Effector memory CD4-positive, alpha-beta T cell (primary cell): ENCODE results near the gene COMTD1.
A peak's percentile ranks its signal among the peaks of the same experiment; 100 is the strongest.

Source experiments
- DNase-seq, 3 donors: peaks; one replicate each; pipeline ENCODE4 v3.0.0-alpha.2; 2020
- H3K27ac ChIP-seq: 2 replicates; pipeline ENCODE4 v1.7.0; 2013; ENCODE audit warnings: mild to moderate bottlenecking, low read length, moderate library complexity; ENCODE audit not compliant: insufficient read depth, poor library complexity, severe bottlenecking
- H3K27me3 ChIP-seq: replicated peaks from 2 replicates; pipeline ENCODE4 v1.7.0; 2013; ENCODE audit warnings: mild to moderate bottlenecking, low read length; ENCODE audit not compliant: insufficient read depth, control insufficient read depth, poor library complexity, severe bottlenecking
- H3K36me3 ChIP-seq: 2 replicates; pipeline ENCODE4 v1.7.0; 2013; ENCODE audit warnings: mild to moderate bottlenecking, low read length, moderate library complexity; ENCODE audit not compliant: control insufficient read depth, insufficient read depth
- H3K4me1 ChIP-seq: 2 replicates; pipeline ENCODE4 v1.7.0; 2013; ENCODE audit warnings: low read length, mild to moderate bottlenecking; ENCODE audit not compliant: control insufficient read depth, insufficient read depth, poor library complexity, severe bottlenecking
- H3K4me3 ChIP-seq: 2 replicates; pipeline ENCODE4 v1.7.0; 2013; ENCODE audit warnings: low read length, low read depth, mild to moderate bottlenecking; ENCODE audit not compliant: insufficient read depth, poor library complexity, severe bottlenecking
- H3K9me3 ChIP-seq: 2 replicates; pipeline ENCODE4 v1.7.0; 2013; ENCODE audit warnings: mild to moderate bottlenecking, low read length, moderate library complexity; ENCODE audit not compliant: control insufficient read depth

The COMTD1 gene

DNA sequence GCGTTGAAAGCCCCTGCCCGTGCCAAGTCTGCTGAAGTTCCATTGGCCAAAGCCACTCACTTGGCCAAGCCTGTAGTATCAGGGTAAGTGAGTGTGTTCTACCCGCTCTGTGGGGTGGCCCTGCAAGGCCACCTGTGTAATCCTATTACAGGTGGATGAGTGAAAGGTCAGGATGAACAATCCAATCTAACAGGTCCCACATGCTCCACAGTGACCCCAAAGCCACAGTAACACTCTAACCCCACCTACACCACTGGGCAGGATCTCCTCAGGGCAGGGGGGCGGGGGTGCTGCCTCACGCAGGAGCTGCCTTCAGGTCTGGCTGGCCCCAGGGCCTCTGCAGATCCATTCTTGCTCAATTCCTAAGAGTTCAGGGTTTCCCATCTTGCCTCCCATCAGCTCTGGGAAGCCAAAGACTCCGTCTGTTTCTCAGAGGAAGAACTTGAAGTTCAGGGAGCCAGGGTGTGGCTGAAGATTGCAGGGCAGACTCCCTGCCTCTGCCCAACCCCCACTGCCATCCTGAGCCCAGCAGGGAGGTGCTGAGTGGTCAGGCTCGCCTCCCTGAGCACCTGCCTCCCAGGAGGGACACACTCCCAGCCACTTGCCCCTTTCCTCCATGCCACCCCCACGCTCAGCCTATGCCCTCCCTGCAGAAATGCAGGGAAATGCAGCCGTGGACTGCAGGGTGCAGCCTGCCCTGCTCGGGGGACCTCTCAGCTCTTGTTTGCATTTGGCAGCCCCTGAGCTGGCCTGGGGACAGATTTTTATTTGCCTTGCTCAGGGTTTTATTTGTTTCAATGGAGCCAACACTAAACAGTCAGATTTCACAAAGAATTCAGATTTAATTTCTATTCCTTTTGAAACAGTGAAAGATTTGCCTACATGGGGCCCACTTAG lies 9.8 kb upstream of the COMTD1 start:
- Histone ChIP-seq H3K4me3 (no peak overlapping the region), H3K9me3 (no peaks in the 10 kb centered on the region), H3K36me3 (no peaks in the 10 kb centered on the region), H3K4me1 (no peaks in the 10 kb centered on the region), H3K27ac (no peak overlapping the region), H3K27me3 (no peaks in the 10 kb centered on the region)
- no peak for DNase-seq

DNA sequence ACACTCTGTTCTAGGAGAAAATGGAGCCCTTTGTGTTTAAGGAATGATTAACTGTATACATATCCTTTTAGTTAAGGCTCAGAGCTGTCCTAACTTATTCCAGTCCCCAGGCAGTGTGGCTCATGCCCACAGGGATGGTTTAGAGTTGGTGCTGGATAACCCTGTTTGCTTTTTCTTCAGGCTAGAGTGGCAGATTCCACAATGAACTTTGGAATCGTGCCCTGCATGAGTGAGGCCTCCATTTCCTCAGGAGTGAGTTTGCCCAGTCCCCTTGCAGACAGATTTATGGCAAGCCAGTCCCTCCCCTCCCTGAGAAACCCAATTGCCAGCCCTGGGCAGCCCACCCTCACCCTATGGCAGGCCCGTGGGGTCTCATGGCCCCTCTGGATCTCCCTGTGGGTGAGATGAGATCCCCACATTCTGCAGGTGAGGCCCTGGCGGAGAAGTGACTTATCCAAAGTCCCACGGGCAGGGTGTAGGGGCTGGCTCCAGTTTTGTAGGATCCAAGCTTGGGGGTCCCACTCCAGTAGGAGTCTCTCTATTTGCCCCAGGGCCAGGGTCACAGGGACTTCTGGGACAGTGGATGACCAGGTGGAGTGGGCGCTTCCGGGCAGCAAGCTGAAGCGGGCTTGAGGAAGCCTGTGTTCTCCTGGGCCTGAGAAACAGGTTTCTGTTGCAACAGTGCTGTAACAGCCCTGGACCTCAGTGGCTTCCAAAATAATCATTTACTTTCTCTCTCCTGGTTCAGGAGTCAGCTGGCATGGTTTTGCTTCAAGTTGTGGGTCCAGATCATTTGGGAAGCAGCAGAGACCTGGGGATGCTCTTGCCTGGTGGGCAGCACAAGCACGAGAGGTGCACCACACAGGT lies 9.0 kb upstream of the COMTD1 start:
- H3K4me1 ChIP-seq: no peaks in the 10 kb centered on the region
- H3K4me3 ChIP-seq: no peak overlapping the region
- no peaks in the 10 kb centered on the region for H3K27me3 ChIP-seq
- H3K27ac ChIP-seq: no peak overlapping the region
- H3K36me3 ChIP-seq: no peaks in the 10 kb centered on the region
- H3K9me3 ChIP-seq: no peaks in the 10 kb centered on the region
- DNase-seq: no peak

DNA sequence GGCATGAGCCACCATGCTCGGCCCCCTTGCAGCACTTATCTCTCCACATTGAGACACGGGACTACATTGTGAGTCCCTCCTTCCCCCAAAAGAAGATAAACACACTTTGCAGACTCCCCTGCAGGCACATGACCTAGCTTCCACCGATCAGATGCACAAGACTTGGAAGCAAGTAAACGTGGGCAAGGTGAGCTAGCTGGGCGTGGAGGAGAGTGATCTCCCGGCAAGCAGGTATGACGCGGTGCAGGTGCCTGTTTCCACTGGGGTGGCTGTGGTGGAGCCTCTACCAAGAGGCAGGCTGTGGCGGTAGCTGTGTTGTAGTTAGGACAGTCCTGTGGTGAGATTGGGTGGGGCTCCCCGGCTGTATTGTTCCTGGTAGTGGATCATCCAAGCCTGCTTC lies 7.7 kb upstream of the COMTD1 start:
- Histone ChIP-seq H3K9me3 (no peaks in the 10 kb centered on the region), H3K4me3 (no peak overlapping the region), H3K36me3 (no peaks in the 10 kb centered on the region), H3K27me3 (no peaks in the 10 kb centered on the region), H3K27ac (no peak overlapping the region), H3K4me1 (no peaks in the 10 kb centered on the region)
- DNase-seq: no peak

- no peaks in the 10 kb centered on the region for H3K27me3 ChIP-seq
- no peak overlapping the region for H3K4me3 ChIP-seq
- no peaks in the 10 kb centered on the region for H3K36me3 ChIP-seq
- no peak for DNase-seq
- peaks cover 3% of the 10 kb centered on the region for H3K4me1 ChIP-seq
- H3K27ac ChIP-seq: no peak overlapping the region
- H3K9me3 ChIP-seq: no peaks in the 10 kb centered on the region
Measured at GRCh38 chr10:75240329-75241076, 4.7 kb upstream of the COMTD1 start.

GRCh38 chr10:75239096-75239790 lies 3.5 kb upstream of the COMTD1 start:
- Histone ChIP-seq H3K4me3 (no peak overlapping the region), H3K27me3 (no peaks in the 10 kb centered on the region), H3K36me3 (no peaks in the 10 kb centered on the region), H3K4me1 (peaks cover 11% of the 10 kb centered on the region), H3K9me3 (no peaks in the 10 kb centered on the region), H3K27ac (no peak overlapping the region)
- no peak for DNase-seq

- no peaks in the 10 kb centered on the region for H3K36me3 ChIP-seq
- no peaks in the 10 kb centered on the region for H3K27me3 ChIP-seq
- H3K4me3 ChIP-seq: no peak overlapping the region
- H3K9me3 ChIP-seq: no peaks in the 10 kb centered on the region
- no peak for DNase-seq
- H3K27ac ChIP-seq: no peak overlapping the region
- H3K4me1 ChIP-seq: peaks cover 16% of the 10 kb centered on the region
Measured at GRCh38 chr10:75238182-75239095, 2.7 kb upstream of the COMTD1 start.

GRCh38 chr10:75236178-75236825 lies 545 bp upstream of the COMTD1 start:
- no peak for DNase-seq
- Histone ChIP-seq H3K27ac (peak overlapping the region; percentile 47), H3K36me3 (peaks cover 12% of the 10 kb centered on the region), H3K4me3 (peak overlapping the region; percentile 76), H3K9me3 (no peaks in the 10 kb centered on the region), H3K27me3 (no peaks in the 10 kb centered on the region), H3K4me1 (peaks cover 18% of the 10 kb centered on the region)

DNA sequence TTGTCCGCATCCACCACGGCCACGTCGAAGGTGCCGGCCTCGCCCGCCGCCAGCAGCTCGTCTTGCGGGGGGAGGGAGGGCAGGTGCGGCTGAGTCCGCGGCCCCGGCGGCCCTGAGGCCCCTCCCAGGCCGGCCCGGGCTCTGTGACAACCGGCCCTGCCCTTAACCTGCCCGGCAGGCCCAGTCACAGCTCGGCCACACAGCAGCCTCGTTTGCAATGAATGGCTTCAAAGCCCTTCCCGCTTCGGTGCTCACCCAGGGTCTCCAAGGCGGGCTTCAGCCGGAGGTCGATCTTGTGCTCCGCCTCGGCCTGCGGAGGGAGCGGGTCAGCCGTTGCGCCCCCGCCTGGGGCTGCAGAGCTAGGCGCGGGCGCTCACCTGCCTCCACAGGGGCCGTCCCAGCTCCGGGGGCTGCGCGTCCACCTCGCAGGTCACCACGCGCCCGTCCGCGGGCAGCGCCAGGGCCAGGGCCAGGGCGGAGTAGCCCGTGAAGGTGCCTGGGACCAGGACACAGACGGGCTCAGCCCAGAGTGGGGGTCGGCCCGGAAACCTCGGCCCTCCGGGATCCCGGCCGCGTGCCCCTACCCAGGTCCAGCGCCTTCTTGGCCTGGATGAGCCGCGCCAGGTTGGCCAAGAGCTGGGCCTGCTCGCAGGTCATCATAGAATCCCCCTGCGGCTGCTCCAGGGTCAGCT lies 928 bp downstream of the COMTD1 start:
- Histone ChIP-seq H3K4me3 (peak overlapping the region; percentile 76), H3K4me1 (peaks cover 18% of the 10 kb centered on the region), H3K9me3 (no peaks in the 10 kb centered on the region)

More for the DNA sequence above, 928 bp downstream of the COMTD1 start:
- H3K27me3 ChIP-seq: no peaks in the 10 kb centered on the region
- DNase-seq: no peak
- H3K36me3 ChIP-seq: peaks cover 14% of the 10 kb centered on the region
- peak overlapping the region; percentile 59 for H3K27ac ChIP-seq
